Measurements from ENCODE around the gene BOD1L2.

The BOD1L2 gene

DNA sequence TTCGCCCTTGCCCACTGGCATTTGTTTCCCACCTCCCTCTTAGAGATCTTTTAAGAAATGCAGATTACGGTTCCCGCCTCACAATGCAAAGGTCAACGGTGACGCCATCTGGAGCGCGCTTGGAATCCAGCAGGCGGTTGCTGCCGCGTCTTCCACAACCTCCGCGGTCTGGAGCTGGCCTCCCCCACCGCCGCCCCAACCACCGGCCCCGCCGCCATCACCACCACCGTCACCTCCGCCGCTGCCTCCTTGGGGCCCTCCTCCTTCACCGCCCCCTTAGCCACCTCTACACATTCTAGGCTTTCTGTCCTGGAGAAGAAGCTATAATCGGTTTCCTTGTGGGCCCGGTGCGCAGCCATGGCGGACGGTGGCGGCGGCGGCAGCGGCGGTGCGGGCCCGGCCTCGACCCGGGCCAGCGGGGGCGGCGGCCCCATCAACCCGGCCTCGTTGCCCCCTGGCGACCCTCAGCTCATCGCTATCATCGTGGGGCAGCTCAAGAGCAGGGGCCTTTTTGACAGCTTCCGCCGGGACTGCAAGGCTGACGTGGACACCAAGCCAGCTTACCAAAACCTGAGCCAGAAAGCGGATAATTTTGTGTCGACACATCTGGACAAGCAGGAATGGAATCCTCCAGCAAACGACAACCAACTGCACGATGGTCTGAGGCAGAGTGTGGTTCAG, at the start of gene BOD1L2:
TSS of gene BOD1L2 (plus strand) at position 132 of the 681 bp plus-strand sequence. CDS start at position 358, 226 bp downstream.
- no peak for DNase-seq

DNA sequence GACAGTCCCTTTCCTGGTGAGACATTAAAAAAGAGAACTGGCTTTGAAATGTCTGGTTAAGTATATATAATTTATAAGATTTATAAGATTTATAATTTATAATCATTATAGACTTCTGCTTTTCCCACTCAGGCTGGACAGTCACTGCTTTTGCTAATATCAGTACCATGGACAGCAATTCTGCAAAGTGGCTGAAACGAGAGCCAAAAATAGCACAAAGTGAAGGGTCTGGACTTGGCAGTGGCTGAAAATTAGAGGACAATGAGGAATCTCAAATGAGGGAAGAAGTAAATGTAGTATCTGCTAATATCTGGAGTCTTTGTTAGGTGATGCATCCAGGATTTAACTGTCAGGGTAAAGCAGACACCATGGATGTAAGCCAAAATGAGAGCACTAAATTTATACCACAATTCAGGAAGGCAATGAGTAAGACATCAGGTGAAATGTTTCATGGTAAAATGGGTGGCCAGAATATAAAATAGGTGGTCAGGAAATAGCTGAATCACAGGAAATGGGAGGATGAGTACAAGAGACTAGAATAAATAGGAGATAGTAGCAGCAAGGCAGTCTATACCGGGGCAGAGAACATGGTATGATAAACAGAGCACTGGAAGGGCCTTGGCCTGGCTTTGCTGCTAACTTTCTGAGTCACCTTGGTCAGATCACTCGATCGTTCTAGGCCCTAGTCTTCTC, 39.6 kb upstream of the BOD1L2 start:
- no peak for DNase-seq

GRCh38 chr18:57110290-57110689, 36.6 kb upstream of the BOD1L2 start:
- no peak for DNase-seq

DNA sequence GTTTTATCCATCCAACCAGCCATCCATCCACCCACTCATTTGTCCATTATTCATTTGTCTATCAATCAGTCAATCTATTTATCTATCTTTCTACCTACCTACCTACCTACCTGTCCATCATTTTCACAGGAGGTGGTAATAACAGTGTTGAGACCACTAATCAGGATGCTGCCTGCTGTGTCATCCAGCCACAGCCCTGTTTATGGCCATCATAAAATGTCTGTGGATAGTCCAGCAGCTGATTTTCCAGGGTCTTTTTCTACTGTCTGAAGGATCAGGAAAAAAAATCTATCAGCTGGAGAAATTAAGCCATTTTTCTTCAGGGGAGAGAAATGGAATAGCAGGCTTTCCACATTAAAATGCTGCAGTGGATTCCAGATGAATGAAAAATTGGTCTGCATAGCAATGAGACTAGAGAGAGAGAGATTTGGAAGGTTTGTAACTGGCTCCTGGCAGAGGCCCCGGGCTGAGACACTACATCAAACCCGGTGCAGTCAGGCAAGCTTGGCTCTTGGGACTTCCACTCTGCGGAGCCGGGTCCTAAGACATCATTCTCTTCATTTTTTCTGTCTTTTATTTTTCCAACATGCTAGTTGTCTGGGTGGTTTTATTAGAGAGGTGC, 33.0 kb upstream of the BOD1L2 start:
- no peak for DNase-seq

DNA sequence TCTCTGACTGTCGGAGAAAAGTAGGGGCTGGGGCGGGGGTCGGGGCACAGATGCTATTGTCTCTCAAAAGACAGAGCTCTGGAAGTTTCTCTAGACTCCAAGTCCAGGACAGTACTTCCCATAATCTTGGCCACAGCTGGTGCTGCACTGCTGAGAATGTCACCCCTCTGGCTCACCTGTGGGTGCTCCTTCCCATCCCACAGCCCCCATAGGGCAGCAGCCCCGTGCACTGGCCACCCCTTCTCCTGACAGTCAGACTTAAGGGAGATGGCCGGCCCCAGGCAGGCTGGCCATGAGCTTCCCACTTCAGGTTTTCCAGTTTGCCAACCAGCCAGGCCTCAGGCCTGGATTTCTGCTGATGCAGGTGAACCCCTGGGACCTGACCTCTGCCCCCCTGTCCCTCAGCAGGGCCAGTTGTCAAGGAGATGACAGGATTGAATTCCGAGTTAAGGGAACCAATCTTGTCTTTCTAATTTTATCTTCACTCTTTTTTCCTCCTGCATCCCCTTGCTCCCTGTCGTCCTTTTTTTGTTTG, 30.2 kb upstream of the BOD1L2 start:
- no peak for DNase-seq

DNA sequence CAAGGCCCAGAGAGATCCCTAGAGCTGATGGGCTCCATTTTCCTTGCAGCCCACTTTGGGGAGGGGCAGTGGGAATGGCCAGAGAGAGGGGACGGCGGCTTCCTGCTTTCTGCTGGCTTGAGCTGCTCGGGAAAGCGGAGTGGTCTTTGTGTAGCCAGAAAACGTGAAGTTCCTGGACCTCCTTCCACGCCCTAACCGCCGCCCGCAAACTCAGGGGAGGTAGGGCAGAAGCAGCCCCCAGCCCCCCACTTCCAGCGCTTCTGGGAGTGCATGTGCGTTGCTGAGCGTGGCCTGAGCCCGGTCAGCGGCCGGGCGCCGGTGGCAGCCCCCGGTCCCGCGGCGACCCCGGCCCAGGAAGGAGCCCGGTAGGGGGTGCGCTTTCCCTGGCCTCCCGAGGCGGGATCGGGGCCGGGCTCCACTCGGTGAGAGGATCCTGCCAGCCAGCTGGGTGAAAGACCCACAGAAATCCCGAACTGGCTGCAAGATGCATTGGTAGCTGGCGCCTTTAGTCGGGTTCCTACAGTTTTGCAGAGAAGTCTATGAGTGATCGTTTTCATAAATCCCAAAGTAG, 25.3 kb upstream of the BOD1L2 start:
- no peak for DNase-seq

DNA sequence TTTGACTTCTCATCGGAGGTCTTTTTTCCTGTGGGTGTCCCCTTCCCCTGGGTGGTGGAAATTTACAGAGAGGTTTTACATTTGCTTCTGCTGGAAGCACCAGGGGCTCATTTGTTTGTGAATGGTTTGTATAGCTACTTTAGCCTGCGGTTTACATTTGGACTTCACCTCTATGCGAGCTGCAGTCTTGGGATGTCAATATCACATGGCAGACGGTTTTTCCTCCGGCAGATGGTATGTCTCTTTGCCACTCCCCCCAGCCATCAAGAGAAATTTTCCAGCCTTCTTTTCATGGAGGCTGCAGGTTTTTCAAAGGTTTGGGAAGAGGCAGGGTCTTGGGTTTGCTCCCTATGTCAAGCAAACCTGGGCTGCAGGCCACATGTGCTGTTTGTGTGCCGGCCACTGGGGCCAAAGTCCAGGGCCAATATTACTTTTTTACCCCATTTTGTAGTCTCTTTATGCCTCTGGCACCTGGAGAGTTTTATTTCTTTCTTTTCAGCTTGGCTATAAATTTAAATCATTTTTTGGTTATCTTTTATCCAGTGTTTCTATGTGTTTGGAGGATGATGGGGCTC, 23.9 kb upstream of the BOD1L2 start:
- DNase-seq: no peak

DNA sequence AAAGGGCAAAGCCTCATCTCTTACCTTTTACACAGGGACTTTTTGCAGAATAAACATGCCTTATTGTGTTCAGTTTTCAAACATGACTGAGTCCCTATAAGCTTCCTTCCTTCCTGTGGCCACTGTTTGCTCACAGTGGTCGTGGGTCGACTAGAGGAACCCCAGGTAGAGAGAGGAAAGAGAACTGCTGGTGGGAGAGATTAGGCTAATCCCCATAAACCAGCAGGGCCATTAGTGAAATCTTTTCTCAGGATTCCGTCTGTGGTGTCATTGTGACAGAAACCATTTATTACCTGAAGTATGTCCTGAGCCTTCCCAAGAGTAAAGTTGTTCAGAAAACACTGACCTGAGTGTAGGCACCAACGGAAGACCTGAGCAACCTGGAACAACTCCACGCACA, 21.3 kb upstream of the BOD1L2 start:
- DNase-seq: no peak

DNA sequence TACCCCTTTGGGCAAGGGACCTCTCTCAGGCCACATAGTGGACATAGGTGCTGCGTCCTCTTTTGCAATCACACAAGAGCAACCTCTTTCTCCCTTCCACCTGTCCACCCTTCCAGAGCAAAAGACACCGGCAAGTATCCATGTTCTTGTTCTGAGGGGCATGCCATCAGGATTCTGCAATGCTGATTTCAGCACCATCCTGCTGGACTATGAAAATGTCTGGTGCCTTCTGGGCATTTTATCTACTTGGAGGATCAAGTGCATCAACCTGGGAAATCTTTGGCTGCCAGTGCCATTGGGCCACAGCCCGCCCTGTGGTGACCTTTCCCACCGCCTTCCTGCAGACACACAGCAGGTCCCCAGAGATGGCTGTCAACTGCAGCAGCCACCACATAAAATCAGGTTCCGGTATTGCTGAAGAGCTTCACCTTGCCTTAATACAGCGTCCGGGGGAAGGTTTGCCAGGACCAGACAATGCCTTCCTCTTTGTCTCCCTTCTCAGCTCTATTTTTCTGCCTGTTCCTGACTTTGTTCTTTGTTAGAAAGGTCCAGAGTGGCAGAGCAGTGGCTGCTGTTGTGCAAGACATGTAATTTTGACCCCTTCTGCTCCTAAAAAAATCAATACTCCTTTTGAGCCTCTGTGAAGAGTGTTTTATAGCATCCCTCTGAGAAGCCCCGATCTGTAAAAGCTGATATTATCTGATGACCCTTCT, 18.5 kb upstream of the BOD1L2 start:
- no peak for DNase-seq

DNA sequence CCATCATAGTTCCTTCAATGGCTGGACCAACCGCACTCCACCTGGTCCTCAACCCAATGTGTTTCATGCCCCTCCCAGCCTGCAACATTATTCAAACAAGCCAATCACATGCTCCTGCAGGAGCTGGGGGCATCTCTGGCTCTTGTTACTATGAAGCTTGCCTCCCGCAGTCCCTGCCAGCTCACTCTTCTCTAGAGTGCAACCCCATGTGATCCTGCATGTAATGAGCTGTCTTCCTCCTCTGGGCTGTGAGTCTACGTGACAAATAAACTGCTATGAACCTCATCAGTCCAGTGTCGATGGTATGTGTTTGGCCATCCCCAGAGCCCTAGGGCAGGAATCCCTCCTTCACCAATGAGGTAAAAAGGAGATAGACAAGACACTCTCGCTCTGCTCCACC, 15.8 kb upstream of the BOD1L2 start:
- DNase-seq: no peak

- no peak for DNase-seq
Measured at GRCh38 chr18:57131782-57132181, 15.1 kb upstream of the BOD1L2 start.

- no peak for DNase-seq
Measured at GRCh38 chr18:57134618-57135135, 12.2 kb upstream of the BOD1L2 start.

DNA sequence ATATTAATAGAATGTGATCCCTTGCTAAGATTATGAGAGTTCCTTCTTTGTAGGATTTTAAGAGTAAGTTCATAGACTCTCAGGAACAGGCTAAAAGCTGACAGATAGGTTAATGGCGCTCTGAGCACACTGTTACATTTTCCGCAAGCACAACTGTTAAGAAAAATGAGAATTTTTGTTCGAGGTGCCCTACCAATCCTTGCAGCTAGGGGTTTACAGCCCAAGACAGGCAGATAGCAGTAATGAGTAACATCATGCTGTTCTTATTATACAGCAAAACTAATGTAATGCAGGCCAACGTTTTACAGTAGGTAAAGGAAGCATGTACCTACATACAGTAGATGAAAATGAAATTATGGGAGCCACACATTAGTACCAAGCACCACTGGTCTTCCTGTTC, 11.2 kb upstream of the BOD1L2 start:
- DNase-seq: no peak

DNA sequence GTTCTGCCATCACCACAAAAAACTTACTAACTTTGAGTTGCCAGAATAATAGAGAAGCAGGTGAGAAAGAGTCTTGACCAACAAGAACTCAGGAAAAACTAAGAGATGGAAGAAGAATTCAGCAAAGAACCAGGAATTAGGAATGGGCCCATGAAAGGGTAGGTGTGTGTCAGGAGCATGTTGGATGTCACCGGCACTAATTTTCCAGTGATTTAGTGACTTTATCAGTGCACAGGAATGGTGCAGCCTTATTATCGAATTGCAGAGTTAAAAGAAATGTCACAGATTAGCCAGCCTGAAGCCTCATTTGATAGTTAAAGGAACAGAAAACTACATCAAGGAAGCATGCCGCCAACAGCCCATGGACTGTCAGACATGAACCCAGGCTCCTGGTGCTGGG, 9.0 kb upstream of the BOD1L2 start:
- no peak for DNase-seq

GRCh38 chr18:57141208-57142129, 5.4 kb upstream of the BOD1L2 start:
- no peak for DNase-seq

GRCh38 chr18:57142324-57142723, 4.6 kb upstream of the BOD1L2 start:
- DNase-seq: no peak

DNA sequence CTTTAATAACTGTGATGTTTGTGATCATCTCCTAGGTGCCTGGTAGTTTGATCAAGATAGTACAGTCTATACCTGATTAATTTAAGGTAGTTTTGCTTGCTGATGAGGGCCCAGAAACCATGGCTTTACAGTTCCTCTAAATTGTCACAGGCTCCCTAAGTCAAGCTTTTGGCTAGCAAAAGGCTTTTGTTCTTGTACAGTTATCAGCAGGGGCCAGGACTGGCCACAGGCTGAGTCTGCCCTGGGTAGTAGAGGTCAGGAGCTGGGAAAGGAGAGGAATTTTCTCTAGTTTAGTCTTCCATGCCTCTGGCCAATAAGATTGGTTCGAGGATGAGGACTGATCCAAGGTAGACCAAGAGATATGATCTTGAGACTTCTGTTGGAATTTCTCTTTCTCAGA, 3.6 kb upstream of the BOD1L2 start:
- no peak for DNase-seq

GRCh38 chr18:57148263-57148662, 1.4 kb downstream of the BOD1L2 start:
- no peak for DNase-seq

GRCh38 chr18:57149051-57149450, 2.2 kb downstream of the BOD1L2 start:
- DNase-seq: no peak

- no peak for DNase-seq
Measured at GRCh38 chr18:57149531-57149930, 2.6 kb downstream of the BOD1L2 start.

DNA sequence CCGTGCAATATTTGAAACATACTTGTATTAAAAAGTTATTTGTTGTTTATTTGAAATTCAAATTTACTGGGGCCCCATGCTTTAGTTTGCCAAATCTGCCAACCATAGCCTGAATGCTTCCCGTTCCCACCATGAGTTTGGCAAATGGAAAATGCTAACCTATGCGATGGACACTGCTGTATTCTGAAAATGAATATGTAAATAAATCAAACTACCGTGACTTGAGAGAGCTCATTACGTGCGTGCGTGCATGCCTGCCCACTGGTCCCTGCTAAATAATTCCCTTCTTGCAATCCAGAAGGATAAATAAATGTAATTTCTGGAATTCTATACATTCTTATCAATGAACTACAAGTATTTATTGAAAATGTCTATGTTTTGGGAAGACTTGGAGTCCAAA, 3.2 kb downstream of the BOD1L2 start:
- no peak for DNase-seq
